Thoracic aorta (tissue), 2 donors: ENCODE results near the gene NWD2. TPM values are rescaled to one million over a fixed set of nuclear protein-coding genes. Genes with fewer than 3 reads are reported as not detected.

Experiments
- ATAC-seq: fragments of 150-250 bp; one replicate; pipeline ENCODE4 v1.8.0; 2017; ENCODE audit warnings: low read depth; ENCODE audit not compliant: insufficient number of reproducible peaks, low FRiP score
- DNase-seq: peaks from one replicate; pipeline ENCODE4 v3.0.0-alpha.2; 2020; ENCODE audit warnings: low spot score
- H3K27ac ChIP-seq, 2 donors: fragments of 200-600 bp; sonication (generic); 1 replicate in 1 of 2; 2 replicates in 1 of 2; pipeline ENCODE4 v1.5.1; 2016; ENCODE audit warnings: mild to moderate bottlenecking in 2 of 2, moderate library complexity in 2 of 2
- H3K27me3 ChIP-seq: fragments of 200-600 bp; sonication (generic); replicated peaks from 2 replicates; pipeline ENCODE4 v1.6.0; 2016; ENCODE audit warnings: mild to moderate bottlenecking; ENCODE audit not compliant: insufficient read depth
- H3K36me3 ChIP-seq: fragments of 200-600 bp; sonication (generic); one replicate; pipeline ENCODE4 v1.5.1; 2016
- H3K4me1 ChIP-seq, 2 donors: fragments of 200-600 bp; sonication (generic); 1 replicate in 1 of 2; 2 replicates in 1 of 2; pipeline versions ENCODE4 v1.5.1 to v1.6.0; 2016; ENCODE audit warnings: low read depth in 2 of 2, mild to moderate bottlenecking in 1 of 2; ENCODE audit not compliant: control insufficient read depth in 1 of 2
- H3K4me3 ChIP-seq: fragments of 200-600 bp; sonication (generic); 2 replicates; pipeline ENCODE4 v1.5.1; 2016; ENCODE audit warnings: mild to moderate bottlenecking
- H3K9me3 ChIP-seq: fragments of 200-600 bp; sonication (generic); 2 replicates; pipeline ENCODE4 v1.5.1; 2016
- total RNA-seq, 2 donors: library from RNA; depleted of rRNA; stranded (reverse); fragments of >200 nt; gene quantifications; one replicate each; pipeline versions ENCODE4 v1.1.0 to v1.2.3, GENCODE V29; 2016
- TF ChIP-seq, protein P1 (sequence below): fragments of 200-600 bp; sonication (generic); IDR thresholded peaks from one replicate; pipeline ENCODE4 v1.5.1; 2019; ENCODE audit warnings: antibody characterized with exemption

NWD2 gene
- total RNA-seq, 2 donors from 2014 or later = not detected

DNA sequence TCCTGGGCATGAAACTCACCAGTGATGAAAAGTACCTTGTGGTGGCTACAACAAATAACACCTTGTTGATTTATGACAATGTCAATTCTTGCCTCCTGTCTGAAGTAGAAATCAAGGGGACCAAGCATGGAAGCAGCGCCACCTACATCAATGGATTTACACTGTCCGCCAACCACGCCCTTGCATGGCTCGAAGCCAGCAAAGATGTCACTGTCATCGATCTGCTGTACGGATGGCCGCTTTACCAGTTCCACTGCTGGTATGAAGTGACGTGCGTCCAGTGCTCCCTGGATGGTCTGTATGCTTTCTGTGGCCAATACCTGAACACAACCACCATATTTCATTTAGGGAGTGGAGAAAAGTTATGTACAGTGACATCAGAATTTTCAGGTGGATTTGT is 200.5 kb downstream of the NWD2 start:
- ATAC-seq (no peak), DNase-seq (no peak)
- H3K27ac ChIP-seq = no peak overlapping the region
- TF ChIP-seq, protein P1, sequence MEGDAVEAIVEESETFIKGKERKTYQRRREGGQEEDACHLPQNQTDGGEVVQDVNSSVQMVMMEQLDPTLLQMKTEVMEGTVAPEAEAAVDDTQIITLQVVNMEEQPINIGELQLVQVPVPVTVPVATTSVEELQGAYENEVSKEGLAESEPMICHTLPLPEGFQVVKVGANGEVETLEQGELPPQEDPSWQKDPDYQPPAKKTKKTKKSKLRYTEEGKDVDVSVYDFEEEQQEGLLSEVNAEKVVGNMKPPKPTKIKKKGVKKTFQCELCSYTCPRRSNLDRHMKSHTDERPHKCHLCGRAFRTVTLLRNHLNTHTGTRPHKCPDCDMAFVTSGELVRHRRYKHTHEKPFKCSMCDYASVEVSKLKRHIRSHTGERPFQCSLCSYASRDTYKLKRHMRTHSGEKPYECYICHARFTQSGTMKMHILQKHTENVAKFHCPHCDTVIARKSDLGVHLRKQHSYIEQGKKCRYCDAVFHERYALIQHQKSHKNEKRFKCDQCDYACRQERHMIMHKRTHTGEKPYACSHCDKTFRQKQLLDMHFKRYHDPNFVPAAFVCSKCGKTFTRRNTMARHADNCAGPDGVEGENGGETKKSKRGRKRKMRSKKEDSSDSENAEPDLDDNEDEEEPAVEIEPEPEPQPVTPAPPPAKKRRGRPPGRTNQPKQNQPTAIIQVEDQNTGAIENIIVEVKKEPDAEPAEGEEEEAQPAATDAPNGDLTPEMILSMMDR = no peak
- no peaks in the 10 kb centered on the region for H3K27me3 ChIP-seq
- H3K9me3 ChIP-seq = no peaks in the 10 kb centered on the region
- H3K36me3 ChIP-seq = no peaks in the 10 kb centered on the region
- no peak overlapping the region for H3K4me3 ChIP-seq
- H3K4me1 ChIP-seq = no peaks in the 10 kb centered on the region

DNA sequence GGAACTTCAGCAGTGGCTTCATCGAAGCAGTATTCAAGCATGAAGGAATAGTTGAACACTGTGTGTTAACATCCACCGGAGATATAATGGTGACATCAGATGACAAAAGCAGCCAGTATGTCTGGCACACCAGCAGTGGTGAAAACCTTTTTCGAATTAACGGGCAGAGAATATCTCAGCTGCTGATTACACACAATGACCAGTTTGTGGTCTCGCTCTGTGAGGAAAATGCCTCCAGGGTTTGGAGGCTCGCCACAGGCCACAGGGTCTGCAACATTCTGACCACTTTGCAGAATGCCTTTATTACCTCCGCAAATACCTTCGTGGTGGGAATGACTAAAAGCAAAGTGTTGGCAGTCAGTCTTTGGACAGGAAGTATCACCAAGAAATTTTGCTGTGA is 201.5 kb downstream of the NWD2 start:
- TF ChIP-seq, protein P1 = no peak
- ATAC-seq = no peak
- H3K27me3 ChIP-seq = no peaks in the 10 kb centered on the region

DNA sequence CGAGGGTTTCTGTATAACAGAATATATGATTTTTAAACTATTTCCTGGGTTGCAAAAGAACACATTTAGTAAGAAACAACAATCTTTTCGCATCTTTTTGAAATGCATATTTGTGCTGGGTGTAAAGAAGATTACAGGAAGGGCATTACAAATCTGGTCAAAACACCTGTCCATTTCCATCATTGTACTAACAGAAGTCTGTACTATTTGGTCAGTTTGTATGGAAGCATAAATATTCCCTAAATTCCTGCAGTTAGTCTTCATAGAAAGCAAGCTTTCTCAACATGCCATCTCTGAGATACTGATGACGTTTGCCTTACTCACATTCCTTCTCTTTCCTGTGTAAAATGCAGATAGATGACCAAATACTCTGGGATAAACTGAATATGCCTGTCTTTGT is 203.3 kb downstream of the NWD2 start:
- Histone ChIP-seq H3K9me3 (no peaks in the 10 kb centered on the region), H3K36me3 (no peaks in the 10 kb centered on the region), H3K4me1 (no peaks in the 10 kb centered on the region), H3K27ac (no peak overlapping the region), H3K27me3 (no peaks in the 10 kb centered on the region), H3K4me3 (no peak overlapping the region)
- no peak for DNase-seq
- ATAC-seq = no peak
- TF ChIP-seq, protein P1 = no peak

More for the DNA sequence above, 201.5 kb downstream of the NWD2 start:
- no peaks in the 10 kb centered on the region for H3K36me3 ChIP-seq
- H3K9me3 ChIP-seq = no peaks in the 10 kb centered on the region
- H3K27ac ChIP-seq = no peak overlapping the region
- no peak for DNase-seq
- no peaks in the 10 kb centered on the region for H3K4me1 ChIP-seq
- no peak overlapping the region for H3K4me3 ChIP-seq

DNA sequence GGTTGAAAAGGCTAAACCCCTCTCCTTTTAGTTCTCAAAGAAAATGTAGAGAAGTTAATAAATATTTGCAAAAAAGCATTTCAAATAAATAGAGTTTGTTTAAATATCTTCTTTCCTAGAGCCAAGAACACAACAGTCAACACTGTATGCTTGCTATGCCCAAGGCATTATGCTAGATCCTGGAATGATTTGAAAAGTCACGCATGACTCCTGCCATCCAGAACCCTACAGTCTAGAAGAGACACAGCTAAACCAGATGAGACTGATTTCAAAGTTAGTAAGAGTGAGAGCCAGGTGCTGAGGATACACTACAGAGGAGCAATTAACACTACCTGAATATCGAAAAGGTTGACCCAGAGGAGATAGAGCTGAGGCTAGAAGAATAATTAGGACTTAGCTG is 205.8 kb downstream of the NWD2 start:
- peaks cover 0 to 13% of the 10 kb centered on the region in 2 donors for H3K4me1 ChIP-seq
- TF ChIP-seq, protein P1 = no peak
- H3K9me3 ChIP-seq = no peaks in the 10 kb centered on the region
- no peak overlapping the region for H3K27ac ChIP-seq
- no peak overlapping the region for H3K4me3 ChIP-seq
- no peak for DNase-seq
- no peak for ATAC-seq
- peaks cover 9% of the 10 kb centered on the region for H3K27me3 ChIP-seq
- H3K36me3 ChIP-seq = no peaks in the 10 kb centered on the region

DNA sequence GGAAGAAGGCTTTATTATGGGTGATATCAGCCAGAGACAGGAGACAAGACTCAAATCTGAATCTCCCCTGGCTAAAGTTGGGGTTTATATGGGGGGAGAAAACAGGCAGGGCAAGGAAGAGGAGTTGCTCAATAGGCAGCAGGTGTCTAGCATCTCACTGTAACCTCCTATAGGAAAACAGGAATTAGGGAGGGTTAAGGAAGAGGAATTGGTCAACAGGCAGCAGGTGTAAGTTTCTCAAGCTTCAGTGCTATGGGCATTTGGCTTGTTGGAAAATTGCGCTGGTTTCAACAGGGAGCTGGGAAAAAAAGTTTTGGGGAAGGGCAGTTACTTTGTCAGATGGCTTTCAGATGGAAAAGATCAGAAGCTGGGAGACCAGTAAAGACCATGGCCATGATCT is 206.4 kb downstream of the NWD2 start:
- Histone ChIP-seq H3K36me3 (no peaks in the 10 kb centered on the region), H3K27ac (no peak overlapping the region), H3K4me1 (peaks cover 0 to 13% of the 10 kb centered on the region in 2 donors), H3K9me3 (no peaks in the 10 kb centered on the region), H3K27me3 (peaks cover 9% of the 10 kb centered on the region), H3K4me3 (no peak overlapping the region)
- TF ChIP-seq, protein P1 = no peak
- DNase-seq = no peak
- ATAC-seq = no peak
